ENCODE measurements around the gene ANP32E.
"Not testable (repeated sequence)": the region's sequence is repeated elsewhere in the genome, so short reads cannot be mapped to it uniquely, and the experiment has no call there.

Gene ANP32E

DNA sequence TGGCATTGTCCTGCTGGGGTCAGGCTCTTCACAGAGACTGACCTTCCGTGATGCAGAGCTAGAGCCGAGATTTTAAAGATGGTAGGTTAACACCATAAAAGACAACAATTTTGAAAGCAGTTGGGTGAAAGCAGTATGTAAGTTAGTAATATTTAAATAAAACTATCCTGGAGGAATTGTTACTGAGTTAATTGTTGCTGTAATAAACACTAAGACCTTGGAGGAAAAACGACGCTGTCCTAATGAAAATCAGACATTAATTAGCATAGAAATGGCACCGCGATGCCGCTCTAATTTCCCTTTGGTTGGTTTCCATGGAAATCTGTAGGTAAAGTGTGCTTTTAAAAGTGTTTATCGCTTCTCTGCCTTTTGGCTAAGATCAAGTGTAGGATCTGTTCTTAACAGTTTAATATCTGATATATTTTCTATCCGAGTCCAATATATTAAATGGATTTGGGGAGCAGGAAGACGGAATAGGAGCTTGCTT, 745 bp upstream of the ANP32E start:
- Histone ChIP-seq H3K36me3 (ENCODE audit: insufficient read depth, low read length) (no peaks in the 10 kb centered on the region), H3K4me1 (ENCODE audit: insufficient read depth, low read length) (peaks cover 12% of the 10 kb centered on the region), H3K4me3 (ENCODE audit: low read length) (peak overlapping the region; percentile 94), H3K27me3 (ENCODE audit: insufficient read depth, low read length) (no peaks in the 10 kb centered on the region), H3K9me3 (ENCODE audit: low read length) (no peaks in the 10 kb centered on the region), H2AFZ (ENCODE audit: low read depth, low read length) (peak overlapping the region; percentile 35)

GRCh38 chr1:150235294-150235851, 539 bp downstream of the ANP32E start:
- peaks cover 12% of the 10 kb centered on the region for H3K4me1 ChIP-seq (ENCODE audit: insufficient read depth, low read length)
- H3K4me3 ChIP-seq (ENCODE audit: low read length): peak overlapping the region; percentile 94
- no peaks in the 10 kb centered on the region for H3K27me3 ChIP-seq (ENCODE audit: insufficient read depth, low read length)
- H2AFZ ChIP-seq (ENCODE audit: low read depth, low read length): no peak overlapping the region
- H3K36me3 ChIP-seq (ENCODE audit: insufficient read depth, low read length): peaks cover 5% of the 10 kb centered on the region
- no peaks in the 10 kb centered on the region for H3K9me3 ChIP-seq (ENCODE audit: low read length)

- H3K4me1 ChIP-seq (ENCODE audit: insufficient read depth, low read length): peaks cover 12% of the 10 kb centered on the region
- no peaks in the 10 kb centered on the region for H3K9me3 ChIP-seq (ENCODE audit: low read length)
- peak overlapping the region; percentile 94 for H3K4me3 ChIP-seq (ENCODE audit: low read length)
- peak overlapping the region; percentile 80 for H2AFZ ChIP-seq (ENCODE audit: low read depth, low read length)
- no peaks in the 10 kb centered on the region for H3K27me3 ChIP-seq (ENCODE audit: insufficient read depth, low read length)
- peaks cover 7% of the 10 kb centered on the region for H3K36me3 ChIP-seq (ENCODE audit: insufficient read depth, low read length)
These were observed 1.2 kb downstream of the ANP32E start for GRCh38 chr1:150234566-150235293.

DNA sequence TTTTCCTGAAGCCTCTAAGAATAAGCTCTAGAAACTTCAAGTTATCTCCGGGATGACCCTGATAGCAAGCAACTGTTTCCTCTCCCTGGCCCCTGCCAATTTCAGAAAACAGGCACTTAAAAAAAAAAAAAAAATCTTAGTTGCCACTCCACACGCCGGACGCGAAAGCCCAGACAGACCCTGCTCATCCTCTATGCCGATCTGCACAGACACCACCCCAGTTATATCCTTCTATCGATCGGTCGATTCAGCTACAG, 1.7 kb downstream of the ANP32E start:
- Histone ChIP-seq H3K4me3 (ENCODE audit: low read length) (peak overlapping the region; percentile 94), H3K36me3 (ENCODE audit: insufficient read depth, low read length) (peaks cover 10% of the 10 kb centered on the region), H3K9me3 (ENCODE audit: low read length) (no peaks in the 10 kb centered on the region), H2AFZ (ENCODE audit: low read depth, low read length) (peak overlapping the region; percentile 80), H3K27me3 (ENCODE audit: insufficient read depth, low read length) (no peaks in the 10 kb centered on the region), H3K4me1 (ENCODE audit: insufficient read depth, low read length) (peaks cover 12% of the 10 kb centered on the region)

DNA sequence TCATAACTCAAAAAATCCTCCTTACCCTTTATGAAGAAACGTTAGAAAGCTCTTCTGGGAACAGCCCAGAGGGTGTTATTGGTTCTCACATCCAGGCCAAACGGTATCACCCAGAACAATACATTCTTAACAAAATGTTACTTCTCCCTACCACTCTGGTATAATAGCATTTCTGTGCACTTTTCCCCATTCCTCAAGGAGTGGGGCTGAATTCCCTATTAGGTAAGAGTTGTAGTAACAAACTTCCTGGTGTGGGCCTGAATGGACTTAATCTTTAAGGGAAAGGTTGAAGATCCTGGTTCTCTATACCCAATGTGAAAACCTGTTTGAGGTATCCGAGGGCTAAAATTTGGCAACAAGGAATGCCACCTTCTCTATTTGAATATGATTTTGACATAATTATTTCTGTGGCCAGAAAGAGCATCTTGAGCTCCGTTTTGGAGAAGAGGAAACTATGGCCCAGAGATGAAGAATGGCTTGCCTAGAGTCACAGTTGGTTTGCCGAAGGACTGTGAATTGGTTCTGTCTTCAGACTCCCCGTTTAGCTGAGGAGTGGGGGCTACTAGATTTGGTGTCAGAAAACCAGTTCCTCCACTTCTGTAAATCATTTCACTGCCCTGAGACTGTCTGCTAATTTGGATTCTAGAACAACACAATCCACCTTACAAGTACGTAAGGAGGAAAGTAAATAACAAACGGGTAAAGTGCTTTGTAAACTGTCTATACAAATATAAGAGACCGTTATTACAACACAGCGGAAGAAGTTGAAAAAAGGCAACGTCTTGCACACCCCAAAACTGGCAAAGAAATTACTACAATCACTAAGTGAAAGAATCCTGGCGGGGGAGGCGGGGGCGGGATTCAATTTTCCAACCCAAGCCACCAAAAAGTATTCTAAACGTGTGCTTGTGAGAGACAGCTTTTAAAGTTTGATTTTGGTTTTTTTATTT, 2.3 kb downstream of the ANP32E start:
- Histone ChIP-seq H3K4me3 (ENCODE audit: low read length) (peak overlapping the region; percentile 94), H3K9me3 (ENCODE audit: low read length) (no peaks in the 10 kb centered on the region), H3K36me3 (ENCODE audit: insufficient read depth, low read length) (peaks cover 14% of the 10 kb centered on the region), H3K4me1 (ENCODE audit: insufficient read depth, low read length) (peaks cover 12% of the 10 kb centered on the region), H2AFZ (ENCODE audit: low read depth, low read length) (no peak overlapping the region), H3K27me3 (ENCODE audit: insufficient read depth, low read length) (no peaks in the 10 kb centered on the region)

- peaks cover 20% of the 10 kb centered on the region for H3K36me3 ChIP-seq (ENCODE audit: insufficient read depth, low read length)
- H3K9me3 ChIP-seq (ENCODE audit: low read length); H2AFZ ChIP-seq (ENCODE audit: low read depth, low read length); H3K27me3 ChIP-seq (ENCODE audit: insufficient read depth, low read length): not testable (repeated sequence)
- H3K4me3 ChIP-seq (ENCODE audit: low read length): peak overlapping the region; percentile 94
- peaks cover 12% of the 10 kb centered on the region for H3K4me1 ChIP-seq (ENCODE audit: insufficient read depth, low read length)
These were observed 3.0 kb downstream of the ANP32E start for GRCh38 chr1:150232921-150233320.

DNA sequence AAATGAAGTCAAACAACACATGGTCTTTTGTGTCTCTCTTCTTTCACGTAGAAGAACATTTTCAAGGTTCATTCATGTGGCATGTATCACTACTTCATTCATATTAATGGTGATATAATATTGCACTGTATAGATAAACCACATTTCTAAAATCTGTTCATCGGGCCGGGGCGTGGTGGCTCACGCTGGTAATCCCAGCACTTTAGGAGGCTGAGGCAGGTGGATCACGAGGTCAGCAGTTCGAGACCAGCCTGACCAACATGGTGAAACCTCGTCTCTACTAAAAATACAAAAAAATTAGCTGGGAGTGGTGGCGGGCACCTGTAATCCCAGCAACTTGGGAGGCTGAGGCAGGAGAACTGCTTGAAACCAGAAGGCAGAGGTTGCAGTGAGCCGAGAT, 7.7 kb downstream of the ANP32E start:
- H3K27me3 ChIP-seq (ENCODE audit: insufficient read depth, low read length); H3K4me1 ChIP-seq (ENCODE audit: insufficient read depth, low read length); H2AFZ ChIP-seq (ENCODE audit: low read depth, low read length); H3K9me3 ChIP-seq (ENCODE audit: low read length); H3K4me3 ChIP-seq (ENCODE audit: low read length): not testable (repeated sequence)
- H3K36me3 ChIP-seq (ENCODE audit: insufficient read depth, low read length): peaks cover 56% of the 10 kb centered on the region

- Histone ChIP-seq H2AFZ (ENCODE audit: low read depth, low read length) (no peak overlapping the region), H3K36me3 (ENCODE audit: insufficient read depth, low read length) (peaks cover 65% of the 10 kb centered on the region), H3K4me3 (ENCODE audit: low read length) (no peak overlapping the region), H3K9me3 (ENCODE audit: low read length) (no peaks in the 10 kb centered on the region), H3K27me3 (ENCODE audit: insufficient read depth, low read length) (no peaks in the 10 kb centered on the region), H3K4me1 (ENCODE audit: insufficient read depth, low read length) (no peaks in the 10 kb centered on the region)
These were observed 8.7 kb downstream of the ANP32E start for GRCh38 chr1:150227228-150227627.

- Histone ChIP-seq H3K36me3 (ENCODE audit: insufficient read depth, low read length) (peaks cover 70% of the 10 kb centered on the region), H2AFZ (ENCODE audit: low read depth, low read length) (no peak overlapping the region), H3K9me3 (ENCODE audit: low read length) (no peaks in the 10 kb centered on the region), H3K4me3 (ENCODE audit: low read length) (no peak overlapping the region), H3K27me3 (ENCODE audit: insufficient read depth, low read length) (no peaks in the 10 kb centered on the region), H3K4me1 (ENCODE audit: insufficient read depth, low read length) (no peaks in the 10 kb centered on the region)
These were observed 9.4 kb downstream of the ANP32E start for GRCh38 chr1:150226486-150226885.

GRCh38 chr1:150225546-150225945, 10.4 kb downstream of the ANP32E start:
- no peaks in the 10 kb centered on the region for H3K4me1 ChIP-seq (ENCODE audit: insufficient read depth, low read length)
- H3K4me3 ChIP-seq (ENCODE audit: low read length): no peak overlapping the region
- peaks cover 68% of the 10 kb centered on the region for H3K36me3 ChIP-seq (ENCODE audit: insufficient read depth, low read length)
- no peaks in the 10 kb centered on the region for H3K27me3 ChIP-seq (ENCODE audit: insufficient read depth, low read length)
- no peak overlapping the region for H2AFZ ChIP-seq (ENCODE audit: low read depth, low read length)
- no peaks in the 10 kb centered on the region for H3K9me3 ChIP-seq (ENCODE audit: low read length)

DNA sequence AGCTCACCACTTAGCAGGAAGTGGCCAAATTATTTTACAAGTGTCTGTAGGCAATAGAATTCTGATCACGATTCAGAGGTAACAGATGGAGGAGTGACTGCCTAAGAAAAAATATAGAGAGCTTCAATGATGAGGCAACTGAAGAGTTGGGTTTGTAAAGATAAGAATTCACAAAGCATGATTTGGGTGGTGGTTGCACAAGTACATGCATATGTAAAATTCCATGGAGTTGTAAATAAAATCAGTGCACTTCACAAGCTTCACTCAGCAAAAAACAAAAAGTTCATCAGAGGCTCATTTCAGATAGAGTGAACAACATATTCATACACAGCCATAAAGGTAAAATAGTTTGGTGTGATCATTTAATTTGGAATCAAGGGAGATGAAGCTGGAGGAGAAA, 10.9 kb downstream of the ANP32E start:
- Histone ChIP-seq H2AFZ (ENCODE audit: low read depth, low read length) (no peak overlapping the region), H3K36me3 (ENCODE audit: insufficient read depth, low read length) (peaks cover 72% of the 10 kb centered on the region)

GRCh38 chr1:150221552-150221951, 14.4 kb downstream of the ANP32E start:
- H3K36me3 ChIP-seq (ENCODE audit: insufficient read depth, low read length): peaks cover 58% of the 10 kb centered on the region
- H3K4me1 ChIP-seq (ENCODE audit: insufficient read depth, low read length): no peaks in the 10 kb centered on the region
- no peaks in the 10 kb centered on the region for H3K9me3 ChIP-seq (ENCODE audit: low read length)
- no peaks in the 10 kb centered on the region for H3K27me3 ChIP-seq (ENCODE audit: insufficient read depth, low read length)
- no peak overlapping the region for H2AFZ ChIP-seq (ENCODE audit: low read depth, low read length)
- H3K4me3 ChIP-seq (ENCODE audit: low read length): no peak overlapping the region

More for the DNA sequence above, 10.9 kb downstream of the ANP32E start:
- H3K4me3 ChIP-seq (ENCODE audit: low read length): no peak overlapping the region
- no peaks in the 10 kb centered on the region for H3K4me1 ChIP-seq (ENCODE audit: insufficient read depth, low read length)
- no peaks in the 10 kb centered on the region for H3K9me3 ChIP-seq (ENCODE audit: low read length)
- no peaks in the 10 kb centered on the region for H3K27me3 ChIP-seq (ENCODE audit: insufficient read depth, low read length)

DNA sequence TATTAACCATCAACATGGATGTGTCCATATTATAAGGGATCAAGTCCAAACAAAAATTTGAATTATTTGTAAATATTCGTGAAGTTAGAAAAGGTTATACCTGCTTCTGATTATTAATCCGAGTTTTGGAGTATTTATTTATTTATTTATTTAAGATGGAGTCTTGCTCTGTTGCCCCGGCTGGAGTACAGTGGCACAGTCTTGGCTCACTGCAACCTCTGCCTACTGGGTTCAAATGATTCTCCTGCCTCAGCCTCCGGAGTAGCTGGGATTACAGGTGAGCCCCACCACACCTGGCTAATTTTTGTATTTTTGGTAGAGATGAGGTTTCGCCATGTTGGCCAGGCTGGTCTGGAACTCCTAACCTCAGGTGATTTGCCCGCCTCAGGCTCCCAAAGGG, 20.1 kb downstream of the ANP32E start:
- H3K27me3 ChIP-seq (ENCODE audit: insufficient read depth, low read length); H2AFZ ChIP-seq (ENCODE audit: low read depth, low read length); H3K4me1 ChIP-seq (ENCODE audit: insufficient read depth, low read length); H3K4me3 ChIP-seq (ENCODE audit: low read length); H3K9me3 ChIP-seq (ENCODE audit: low read length): not testable (repeated sequence)
- peaks cover 18% of the 10 kb centered on the region for H3K36me3 ChIP-seq (ENCODE audit: insufficient read depth, low read length)
